HepG2 (cell line): Measurements from ENCODE around the gene NRBP1. TPM values are rescaled to one million over a fixed set of nuclear protein-coding genes. Genes with fewer than 3 reads are reported as not detected.

Experiments used
- CHD2 ChIP-seq: IDR thresholded peaks from 2 replicates; pipeline ENCODE4 v1.6.1; 2011; ENCODE audit warnings: low read depth, low read length, improper control_type of control experiment
- CSRNP1 ChIP-seq: sonication (generic); formaldehyde crosslinking; IDR thresholded peaks from 2 replicates; pipeline ENCODE4 v1.8.1; 2023; ENCODE audit warnings: mild to moderate bottlenecking, missing genetic modification reagents
- CTCF ChIP-seq: sonication (generic); formaldehyde crosslinking; IDR thresholded peaks from 2 replicates; pipeline ENCODE4 v1.5.0; 2020; ENCODE audit warnings: mild to moderate bottlenecking, missing genetic modification reagents, moderate library complexity
- HMGXB3 ChIP-seq: sonication (generic); formaldehyde crosslinking; IDR thresholded peaks from 2 replicates; pipeline ENCODE4 v1.4.0; 2020; ENCODE audit warnings: missing genetic modification reagents, borderline replicate concordance
- MAF1 ChIP-seq: sonication (generic); formaldehyde crosslinking; IDR thresholded peaks from 2 replicates; pipeline ENCODE4 v1.5.0; 2020; ENCODE audit warnings: missing genetic modification reagents, borderline replicate concordance
- MEIS1 ChIP-seq: sonication (generic); formaldehyde crosslinking; IDR thresholded peaks from 2 replicates; pipeline ENCODE4 v1.9.0; 2021; ENCODE audit warnings: mild to moderate bottlenecking, missing genetic modification reagents, moderate library complexity, borderline replicate concordance
- NKX3-1 ChIP-seq: sonication (generic); formaldehyde crosslinking; IDR thresholded peaks from 2 replicates; pipeline ENCODE4 v1.5.0; 2020; ENCODE audit warnings: missing genetic modification reagents
- RBM39 ChIP-seq: fragments of 200-400 bp; formaldehyde crosslinking; IDR thresholded peaks from one replicate; pipeline ENCODE4 v1.6.1; 2018; ENCODE audit warnings: antibody characterized with exemption, mild to moderate bottlenecking, low read depth, low read length; ENCODE audit not compliant: poor library complexity, severe bottlenecking
- ZBTB7B ChIP-seq: sonication (generic); formaldehyde crosslinking; IDR thresholded peaks from 2 replicates; pipeline ENCODE4 v1.4.0; 2020; ENCODE audit warnings: missing genetic modification reagents
- ZGPAT ChIP-seq: IDR thresholded peaks from 2 replicates; pipeline ENCODE4 v1.6.1; 2016; ENCODE audit warnings: mild to moderate bottlenecking
- ZIK1 ChIP-seq: sonication (generic); formaldehyde crosslinking; IDR thresholded peaks from 2 replicates; pipeline ENCODE4 v1.5.0; 2020; ENCODE audit warnings: mild to moderate bottlenecking, low read depth, missing genetic modification reagents, borderline replicate concordance
- ZNF350 ChIP-seq: sonication (generic); formaldehyde crosslinking; IDR thresholded peaks from 2 replicates; pipeline ENCODE4 v1.4.0; 2020; ENCODE audit warnings: mild to moderate bottlenecking, low read depth, missing genetic modification reagents, borderline replicate concordance
- ZNF503 ChIP-seq: sonication (generic); formaldehyde crosslinking; IDR thresholded peaks from 2 replicates; pipeline ENCODE4 v1.4.0; 2020; ENCODE audit warnings: missing genetic modification reagents
- ZNF557 ChIP-seq: sonication (generic); formaldehyde crosslinking; IDR thresholded peaks from 2 replicates; pipeline ENCODE4 v1.4.0; 2020; ENCODE audit warnings: missing genetic modification reagents
- ZNF740 ChIP-seq: sonication (generic); formaldehyde crosslinking; IDR thresholded peaks from 2 replicates; pipeline ENCODE4 v1.4.0; 2020; ENCODE audit warnings: missing genetic modification reagents
- polyA plus RNA-seq, 8 experiments: library from polyadenylated mRNA; depleted of rRNA in 3 of 8; stranded (reverse) in 7 of 8; unstranded in 1 of 8; fragments of >200 nt; fragmentation: Illumina TruSeq in 4 of 8; extraction: Trizol in 4 of 8; gene quantifications; 2 replicates each; pipeline versions ENCODE4 v1.2.1 to v1.2.3, GENCODE V29; 2011 to 2016; ENCODE audit warnings: low read depth in 4 of 8, missing spikeins in 1 of 8, mixed read lengths in 1 of 8; ENCODE audit not compliant: insufficient read depth in 1 of 8
- total RNA-seq, 5 experiments: library from RNA; depleted of rRNA; stranded (reverse); fragments of >200 nt; fragmentation: Illumina TruSeq; extraction: Trizol; gene quantifications; 2 replicates each; pipeline ENCODE4 v1.2.3, GENCODE V29; 2016; ENCODE audit warnings: low read depth in 1 of 5

The NRBP1 gene
- total and polyA plus RNA-seq, 2 of the 13 experiments (the other 11 are each of a cell fraction or from before 2014, with no cell fraction given): 165 to 240 TPM

GRCh38 chr2:27428213-27428977 is at the start of gene NRBP1 (continued):
- TF ChIP-seq ZNF557 (CRISPR knock-in tag) (0 out of 2 replicates have a peak, but pooled peaks have one; percentile 61), ZBTB7B (CRISPR knock-in tag) (peak; percentile 93), CTCF (CRISPR knock-in tag) (peak; percentile 52), MAF1 (CRISPR knock-in tag) (peak; percentile 76; the same call in 1 of the 2 replicates), MEIS1 (CRISPR knock-in tag) (peak; percentile 46; the same call in 1 of the 2 replicates), CHD2 (no peak; the same call in 1 of the 2 replicates), ZNF503 (CRISPR knock-in tag) (peak; percentile 5; the same call in 1 of the 2 replicates), NKX3-1 (CRISPR knock-in tag) (peak; percentile 61; the same call in 1 of the 2 replicates), ZNF350 (CRISPR knock-in tag) (peak; percentile 83; the same call in 1 of the 2 replicates), ZGPAT (CRISPR knock-in tag) (peak; percentile 82), HMGXB3 (CRISPR knock-in tag) (peak; percentile 63; the same call in 1 of the 2 replicates), ZIK1 (CRISPR knock-in tag) (peak; percentile 15; the same call in 1 of the 2 replicates), RBM39 (peak; percentile 76), CSRNP1 (CRISPR knock-in tag) (no peak; the same call in 1 of the 2 replicates), ZNF740 (CRISPR knock-in tag) (peak; percentile 39)
